PC-3 (cell line): Measurements from ENCODE around the gene RAB29. TPM values are rescaled to one million over a fixed set of nuclear protein-coding genes. Genes with fewer than 3 reads are reported as not detected.

Experiments
- ATAC-seq: fragments of 200-7000 bp; cut with Tn5 transposase; 2 replicates; pipeline ENCODE4 v1.9.1; 2020; ENCODE audit warnings: mild to moderate bottlenecking, moderate library complexity
- BruUV-seq: library from RNA; stranded (reverse); fragments of 400-500 nt; replicated peaks from 2 replicates; lab custom pipeline; 2021; lab: Mats Ljungman, UMichigan
- CTCF ChIA-PET: fragments of 300-600 bp; sonication (Branson Sonifier 250); formaldehyde crosslinking; loops from one replicate; lab custom pipeline; 2022; ENCODE audit warnings: antibody characterized with exemption; lab: Charles Lee
- POLR2A ChIA-PET: fragments of 300-600 bp; sonication (Branson Sonifier 250); formaldehyde crosslinking; loops from one replicate; lab custom pipeline; 2022; ENCODE audit warnings: antibody characterized with exemption; ENCODE audit not compliant: unreplicated experiment; lab: Charles Lee
- DNase-seq: peaks from one replicate; pipeline ENCODE4 v3.0.0-alpha.2; 2015
- H2AFZ ChIP-seq: fragments of 300-600 bp; sonication (generic); 2 replicates; pipeline ENCODE4 v1.6.0; 2016; ENCODE audit warnings: antibody characterized with exemption, low read length
- H3F3A ChIP-seq: fragments of 300-600 bp; sonication (generic); one replicate; pipeline ENCODE4 v1.6.0; 2017; ENCODE audit warnings: antibody characterized with exemption, low read length, control low read depth, mild to moderate bottlenecking; ENCODE audit not compliant: unreplicated experiment
- H3K27ac ChIP-seq: fragments of 300-600 bp; sonication (generic); 2 replicates; pipeline ENCODE4 v1.5.1; 2016; ENCODE audit warnings: mild to moderate bottlenecking, low read length
- H3K27me3 ChIP-seq: fragments of 300-600 bp; sonication (generic); 2 replicates; pipeline ENCODE4 v1.6.1; 2016; ENCODE audit warnings: low read length, mixed read lengths
- H3K36me3 ChIP-seq: fragments of 300-600 bp; sonication (generic); 2 replicates; pipeline ENCODE4 v1.6.1; 2016; ENCODE audit warnings: low read depth, mixed run types, low read length, mixed read lengths
- H3K4me1 ChIP-seq: fragments of 300-600 bp; sonication (generic); 2 replicates; pipeline ENCODE4 v1.5.1; 2016; ENCODE audit warnings: low read length; ENCODE audit not compliant: insufficient read depth
- H3K4me2 ChIP-seq: fragments of 300-600 bp; sonication (generic); 2 replicates; pipeline ENCODE4 v1.6.0; 2016; ENCODE audit warnings: low read length
- H3K4me3 ChIP-seq: fragments of 300-600 bp; sonication (generic); 2 replicates; pipeline ENCODE4 v1.5.1; 2016; ENCODE audit warnings: mild to moderate bottlenecking, low read length, mixed read lengths
- H3K79me2 ChIP-seq: fragments of 300-600 bp; sonication (generic); 2 replicates; pipeline ENCODE4 v1.6.1; 2017; ENCODE audit warnings: low read length, mixed read lengths
- H3K9ac ChIP-seq: fragments of 300-600 bp; sonication (generic); 2 replicates; pipeline ENCODE4 v1.6.0; 2016; ENCODE audit warnings: mild to moderate bottlenecking, low read length
- H3K9me2 ChIP-seq: fragments of 300-600 bp; sonication (generic); replicated peaks from 2 replicates; pipeline ENCODE4 v1.6.1; 2016; ENCODE audit warnings: mixed run types, low read length, mixed read lengths
- H3K9me3 ChIP-seq: fragments of 300-600 bp; sonication (generic); 2 replicates; pipeline ENCODE4 v1.6.1; 2016; ENCODE audit warnings: low read length, mixed read lengths
- H4K20me1 ChIP-seq: fragments of 300-600 bp; sonication (generic); 2 replicates; pipeline ENCODE4 v1.6.1; 2016; ENCODE audit warnings: low read length, mixed read lengths
- EZH2 ChIP-seq: fragments of 300-600 bp; sonication (generic); IDR thresholded peaks from one replicate; pipeline ENCODE4 v1.6.1; 2017; ENCODE audit warnings: antibody characterized with exemption, mild to moderate bottlenecking, low read length; ENCODE audit not compliant: unreplicated experiment
- EZH2phosphoT487 ChIP-seq: fragments of 300-600 bp; sonication (generic); IDR thresholded peaks from 2 replicates; pipeline ENCODE4 v1.6.1; 2018; ENCODE audit warnings: mild to moderate bottlenecking, antibody characterized with exemption, low read length, borderline replicate concordance
- intact Hi-C: fragments of 100-400 bp; cut with micrococcal nuclease; formaldehyde crosslinking; loops from 2 replicates; pipeline ENCODE4 v1.9.0; 2023
- total RNA-seq: library from RNA; depleted of rRNA; stranded (reverse); fragments of >200 nt; gene quantifications from 2 replicates; pipeline ENCODE4 v1.2.3, GENCODE V29; 2014
- TF ChIP-seq, protein P1 (sequence below): fragments of 300-600 bp; sonication (generic); conservative IDR thresholded peaks from 2 replicates; pipeline ENCODE4 v1.5.1; 2017; ENCODE audit warnings: antibody characterized with exemption, low read depth, mild to moderate bottlenecking, low read length

Gene RAB29
- total RNA-seq, 1 experiment from 2014 or later: 7.4 TPM

DNA sequence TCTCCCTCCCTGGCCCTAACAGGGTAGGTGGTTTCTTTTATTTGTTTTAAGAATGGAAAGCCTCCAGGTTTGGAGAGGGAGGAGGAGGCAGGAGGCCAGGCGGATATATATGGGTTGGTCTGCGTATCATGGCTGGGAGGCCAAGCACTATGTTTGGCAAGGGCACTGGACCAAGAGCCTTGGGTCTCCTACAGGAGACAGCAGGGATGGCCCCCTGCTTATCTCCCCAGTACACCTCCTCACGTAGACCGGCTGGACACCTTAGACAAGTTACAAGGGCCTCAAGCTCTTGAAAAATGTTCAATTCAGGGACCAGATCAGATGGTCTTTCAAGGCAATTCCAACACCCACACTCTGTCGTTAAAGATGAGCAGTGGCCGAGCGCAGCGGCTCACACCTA, 26.8 kb upstream of the RAB29 start:
- H3K27me3 ChIP-seq: no peaks in the 10 kb centered on the region
- POLR2A ChIA-PET: no interaction called here
- peaks cover 2% of the 10 kb centered on the region; the same call in 1 of the 2 replicates for H3K79me2 ChIP-seq
- H2AFZ ChIP-seq: no peak overlapping the region
- H3K4me3 ChIP-seq: no peak overlapping the region
- no peaks in the 10 kb centered on the region for H3F3A ChIP-seq
- no peak for ATAC-seq
- intact Hi-C loops: no loop called here
- H3K36me3 ChIP-seq: peaks cover 12% of the 10 kb centered on the region
- H3K9ac ChIP-seq: no peak overlapping the region
- H3K27ac ChIP-seq: no peak overlapping the region
- BruUV-seq: no TSS peak
- peaks cover 4% of the 10 kb centered on the region; the same call in 1 of the 2 replicates for H4K20me1 ChIP-seq
- no peaks in the 10 kb centered on the region for H3K4me1 ChIP-seq
- CTCF ChIA-PET: no interaction called here
- no peak overlapping the region for H3K4me2 ChIP-seq
- DNase-seq: no peak
- TF ChIP-seq EZH2 (no peak), EZH2phosphoT487 (no peak)
- TF ChIP-seq, protein P1, sequence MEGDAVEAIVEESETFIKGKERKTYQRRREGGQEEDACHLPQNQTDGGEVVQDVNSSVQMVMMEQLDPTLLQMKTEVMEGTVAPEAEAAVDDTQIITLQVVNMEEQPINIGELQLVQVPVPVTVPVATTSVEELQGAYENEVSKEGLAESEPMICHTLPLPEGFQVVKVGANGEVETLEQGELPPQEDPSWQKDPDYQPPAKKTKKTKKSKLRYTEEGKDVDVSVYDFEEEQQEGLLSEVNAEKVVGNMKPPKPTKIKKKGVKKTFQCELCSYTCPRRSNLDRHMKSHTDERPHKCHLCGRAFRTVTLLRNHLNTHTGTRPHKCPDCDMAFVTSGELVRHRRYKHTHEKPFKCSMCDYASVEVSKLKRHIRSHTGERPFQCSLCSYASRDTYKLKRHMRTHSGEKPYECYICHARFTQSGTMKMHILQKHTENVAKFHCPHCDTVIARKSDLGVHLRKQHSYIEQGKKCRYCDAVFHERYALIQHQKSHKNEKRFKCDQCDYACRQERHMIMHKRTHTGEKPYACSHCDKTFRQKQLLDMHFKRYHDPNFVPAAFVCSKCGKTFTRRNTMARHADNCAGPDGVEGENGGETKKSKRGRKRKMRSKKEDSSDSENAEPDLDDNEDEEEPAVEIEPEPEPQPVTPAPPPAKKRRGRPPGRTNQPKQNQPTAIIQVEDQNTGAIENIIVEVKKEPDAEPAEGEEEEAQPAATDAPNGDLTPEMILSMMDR: no peak
- no peaks in the 10 kb centered on the region for H3K9me3 ChIP-seq
- H3K9me2 ChIP-seq: no peaks in the 10 kb centered on the region

DNA sequence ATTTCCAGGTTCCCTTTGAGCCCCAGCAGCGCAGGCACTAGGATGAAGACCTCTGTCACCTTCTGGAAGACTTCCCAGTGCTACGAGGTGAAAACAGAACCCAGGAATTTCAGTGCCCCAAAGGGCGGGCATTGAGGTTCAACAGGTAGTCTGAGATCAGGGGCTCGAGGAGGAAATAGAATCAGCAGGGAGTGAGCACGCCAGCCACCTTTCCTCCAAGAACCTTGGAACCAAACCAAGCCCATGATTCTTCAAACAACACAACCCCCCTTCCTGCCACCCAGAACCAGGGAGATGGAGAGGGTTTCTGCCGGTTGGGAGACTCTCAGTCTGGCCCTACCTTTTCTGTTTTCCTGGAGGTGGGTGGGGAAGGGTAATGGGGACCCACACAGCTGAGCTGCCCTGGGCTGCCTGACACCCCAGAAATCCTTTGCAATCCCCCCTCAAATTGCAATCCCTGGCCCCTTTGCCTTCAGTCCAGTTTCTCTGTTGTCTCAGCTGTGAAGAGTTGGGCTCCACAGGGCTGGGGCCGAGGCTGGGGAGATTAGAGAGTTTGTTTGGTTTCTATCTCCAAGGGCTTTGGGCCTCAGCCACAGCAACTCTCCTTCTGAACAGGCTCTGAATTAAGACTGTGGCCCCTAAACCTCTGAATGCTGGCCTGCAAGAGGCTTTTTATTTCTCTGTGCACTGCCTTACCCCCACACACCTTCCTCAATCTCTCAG, 25.9 kb upstream of the RAB29 start:
- Histone ChIP-seq H3K4me2 (no peak overlapping the region), H3K27me3 (no peaks in the 10 kb centered on the region), H3K27ac (no peak overlapping the region), H2AFZ (no peak overlapping the region), H3K9ac (no peak overlapping the region), H3K79me2 (no peaks in the 10 kb centered on the region), H3K9me3 (no peaks in the 10 kb centered on the region), H4K20me1 (peaks cover 4% of the 10 kb centered on the region; the same call in 1 of the 2 replicates), H3K4me3 (no peak overlapping the region), H3K4me1 (no peaks in the 10 kb centered on the region), H3K9me2 (no peaks in the 10 kb centered on the region), H3F3A (no peaks in the 10 kb centered on the region), H3K36me3 (peaks cover 12% of the 10 kb centered on the region)
- no peak for DNase-seq
- POLR2A ChIA-PET: no interaction called here
- no TSS peak for BruUV-seq
- no peak for ATAC-seq
- TF ChIP-seq EZH2phosphoT487 (no peak), EZH2 (no peak)
- TF ChIP-seq, protein P1: no peak
- CTCF ChIA-PET: no interaction called here
- intact Hi-C loops: no loop called here

DNA sequence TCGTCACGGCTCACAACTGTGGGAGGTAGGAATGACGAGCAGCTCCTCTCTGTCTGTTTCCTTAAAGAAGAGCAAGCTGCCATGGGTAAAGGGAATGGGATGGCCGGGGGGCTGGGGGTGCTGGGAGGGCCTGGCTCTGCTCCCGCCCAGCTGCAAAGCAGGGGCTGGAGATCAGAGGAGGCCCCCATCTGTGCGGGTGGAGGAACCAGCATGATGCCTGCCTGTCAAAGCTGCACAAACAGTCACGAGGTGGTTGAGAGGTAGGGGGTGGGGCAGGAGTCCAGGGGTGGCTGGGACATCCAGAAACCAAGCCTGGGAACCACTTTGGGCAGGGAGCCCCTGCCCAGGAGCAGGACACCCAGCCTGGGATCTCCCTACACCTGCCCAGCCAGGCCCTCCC, 25.1 kb upstream of the RAB29 start:
- H3K9me3 ChIP-seq: no peaks in the 10 kb centered on the region
- H2AFZ ChIP-seq: no peak overlapping the region
- TF ChIP-seq EZH2phosphoT487 (no peak), EZH2 (no peak)
- TF ChIP-seq, protein P1: no peak
- H3K4me1 ChIP-seq: no peaks in the 10 kb centered on the region
- no peaks in the 10 kb centered on the region for H4K20me1 ChIP-seq
- H3K4me2 ChIP-seq: no peak overlapping the region
- no peaks in the 10 kb centered on the region for H3F3A ChIP-seq
- H3K9me2 ChIP-seq: no peaks in the 10 kb centered on the region
- no peak overlapping the region for H3K9ac ChIP-seq
- no TSS peak for BruUV-seq
- no peak overlapping the region for H3K4me3 ChIP-seq
- POLR2A ChIA-PET: no interaction called here
- H3K27me3 ChIP-seq: no peaks in the 10 kb centered on the region
- intact Hi-C loops: no loop called here
- no peak overlapping the region for H3K27ac ChIP-seq
- peaks cover 12% of the 10 kb centered on the region for H3K36me3 ChIP-seq
- no peak for ATAC-seq
- CTCF ChIA-PET: no interaction called here
- DNase-seq: no peak
- H3K79me2 ChIP-seq: no peaks in the 10 kb centered on the region
